GM12878 (cell line): ENCODE results near the gene TBXAS1.

Experiments
- FOXK2 ChIP-seq: fragments of 450-650 bp; IDR thresholded peaks from 2 replicates; pipeline ENCODE4 v1.6.1; 2017; ENCODE audit warnings: mild to moderate bottlenecking, moderate library complexity
- GABPA ChIP-seq: IDR thresholded peaks from 2 replicates; pipeline ENCODE4 v1.6.1; 2014; ENCODE audit warnings: antibody characterized with exemption, low read depth, mild to moderate bottlenecking, inconsistent platforms
- HDAC2 ChIP-seq: fragments of 200-600 bp; sonication (generic); IDR thresholded peaks from 2 replicates; pipeline ENCODE4 v1.6.1; 2017
- KDM1A ChIP-seq: fragments of 200-600 bp; sonication (generic); IDR thresholded peaks from 2 replicates; pipeline ENCODE4 v1.6.1; 2016; ENCODE audit warnings: borderline replicate concordance
- PML ChIP-seq: IDR thresholded peaks from 2 replicates; pipeline ENCODE4 v1.6.1; 2012; ENCODE audit warnings: low read length, inconsistent platforms
- POLR2A ChIP-seq: IDR thresholded peaks from 2 replicates; pipeline ENCODE4 v1.6.1; 2011; ENCODE audit warnings: low read depth, mild to moderate bottlenecking, low read length
- SMC3 ChIP-seq: IDR thresholded peaks from 2 replicates; pipeline ENCODE4 v1.6.1; 2011; ENCODE audit warnings: low read length, improper control_type of control experiment, borderline replicate concordance
- TAF1 ChIP-seq: IDR thresholded peaks from 2 replicates; pipeline ENCODE4 v1.6.1; 2011; ENCODE audit warnings: mild to moderate bottlenecking, low read depth, low read length, borderline replicate concordance
- TF ChIP-seq, protein P1 (sequence below), 3 experiments: IDR thresholded peaks in 2 of 3; conservative IDR thresholded peaks in 1 of 3; 2 replicates each; pipeline ENCODE4 v1.5.1; 2011; ENCODE audit warnings: low read depth in 3 of 3, low read length in 3 of 3, mild to moderate bottlenecking in 3 of 3, control low read depth in 2 of 3, moderate library complexity in 2 of 3, inconsistent platforms in 1 of 3, mixed read lengths in 1 of 3; ENCODE audit not compliant: control insufficient read depth in 2 of 3, insufficient read depth in 1 of 3; ENCODE audit errors: extremely low read depth in 1 of 3
- TF ChIP-seq, protein P2 (sequence below): fragments of 450-650 bp; IDR thresholded peaks from 2 replicates; pipeline ENCODE4 v1.6.1; 2017; ENCODE audit warnings: mild to moderate bottlenecking
- TF ChIP-seq, protein P3 (sequence below): IDR thresholded peaks from 2 replicates; pipeline ENCODE4 v1.6.1; 2012; ENCODE audit warnings: mild to moderate bottlenecking, low read depth, low read length
- TF ChIP-seq, protein P4 (sequence below): IDR thresholded peaks from 2 replicates; pipeline ENCODE4 v1.6.1; 2012; ENCODE audit warnings: low read depth, low read length, improper control_type of control experiment

DNA sequence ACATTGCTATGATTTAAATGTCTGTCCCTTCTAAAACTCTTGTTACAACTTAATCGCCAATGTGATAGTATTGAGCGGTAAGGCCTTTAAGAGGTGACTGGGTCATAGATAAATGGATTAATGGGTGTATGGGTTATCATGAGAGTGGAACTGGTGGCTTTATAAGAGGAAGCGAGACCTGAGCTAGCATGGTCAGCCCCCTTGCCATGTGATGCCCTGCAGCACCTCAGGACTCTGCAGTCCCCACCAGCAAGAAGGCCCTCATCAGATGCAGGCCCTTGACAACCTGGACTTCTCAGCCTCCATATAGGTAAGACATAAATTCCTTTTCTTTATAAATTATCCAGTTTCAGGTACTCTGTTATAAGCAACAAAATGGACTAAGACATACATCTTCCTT lies 218.1 kb downstream of the TBXAS1 start:
- no peak for TF ChIP-seq TAF1
- TF ChIP-seq, protein P1, sequence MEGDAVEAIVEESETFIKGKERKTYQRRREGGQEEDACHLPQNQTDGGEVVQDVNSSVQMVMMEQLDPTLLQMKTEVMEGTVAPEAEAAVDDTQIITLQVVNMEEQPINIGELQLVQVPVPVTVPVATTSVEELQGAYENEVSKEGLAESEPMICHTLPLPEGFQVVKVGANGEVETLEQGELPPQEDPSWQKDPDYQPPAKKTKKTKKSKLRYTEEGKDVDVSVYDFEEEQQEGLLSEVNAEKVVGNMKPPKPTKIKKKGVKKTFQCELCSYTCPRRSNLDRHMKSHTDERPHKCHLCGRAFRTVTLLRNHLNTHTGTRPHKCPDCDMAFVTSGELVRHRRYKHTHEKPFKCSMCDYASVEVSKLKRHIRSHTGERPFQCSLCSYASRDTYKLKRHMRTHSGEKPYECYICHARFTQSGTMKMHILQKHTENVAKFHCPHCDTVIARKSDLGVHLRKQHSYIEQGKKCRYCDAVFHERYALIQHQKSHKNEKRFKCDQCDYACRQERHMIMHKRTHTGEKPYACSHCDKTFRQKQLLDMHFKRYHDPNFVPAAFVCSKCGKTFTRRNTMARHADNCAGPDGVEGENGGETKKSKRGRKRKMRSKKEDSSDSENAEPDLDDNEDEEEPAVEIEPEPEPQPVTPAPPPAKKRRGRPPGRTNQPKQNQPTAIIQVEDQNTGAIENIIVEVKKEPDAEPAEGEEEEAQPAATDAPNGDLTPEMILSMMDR (IDR thresholded peaks at IDR 0.05 in 2 of 3, conservative IDR thresholded peaks at IDR 0.05 in 1 of 3; ENCODE audit: control insufficient read depth in 2 of 3, extremely low read depth in 1 of 3, insufficient read depth in 1 of 3, low read depth in 3 of 3, low read length in 3 of 3) = no peak
- TF ChIP-seq, protein P2, sequence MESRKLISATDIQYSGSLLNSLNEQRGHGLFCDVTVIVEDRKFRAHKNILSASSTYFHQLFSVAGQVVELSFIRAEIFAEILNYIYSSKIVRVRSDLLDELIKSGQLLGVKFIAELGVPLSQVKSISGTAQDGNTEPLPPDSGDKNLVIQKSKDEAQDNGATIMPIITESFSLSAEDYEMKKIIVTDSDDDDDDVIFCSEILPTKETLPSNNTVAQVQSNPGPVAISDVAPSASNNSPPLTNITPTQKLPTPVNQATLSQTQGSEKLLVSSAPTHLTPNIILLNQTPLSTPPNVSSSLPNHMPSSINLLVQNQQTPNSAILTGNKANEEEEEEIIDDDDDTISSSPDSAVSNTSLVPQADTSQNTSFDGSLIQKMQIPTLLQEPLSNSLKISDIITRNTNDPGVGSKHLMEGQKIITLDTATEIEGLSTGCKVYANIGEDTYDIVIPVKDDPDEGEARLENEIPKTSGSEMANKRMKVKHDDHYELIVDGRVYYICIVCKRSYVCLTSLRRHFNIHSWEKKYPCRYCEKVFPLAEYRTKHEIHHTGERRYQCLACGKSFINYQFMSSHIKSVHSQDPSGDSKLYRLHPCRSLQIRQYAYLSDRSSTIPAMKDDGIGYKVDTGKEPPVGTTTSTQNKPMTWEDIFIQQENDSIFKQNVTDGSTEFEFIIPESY = no peak
- no peak for TF ChIP-seq FOXK2
- no peak for TF ChIP-seq KDM1A
- TF ChIP-seq GABPA = no peak
- no peak for TF ChIP-seq SMC3
- TF ChIP-seq HDAC2 = no peak
- no peak for TF ChIP-seq POLR2A
- TF ChIP-seq, protein P3, sequence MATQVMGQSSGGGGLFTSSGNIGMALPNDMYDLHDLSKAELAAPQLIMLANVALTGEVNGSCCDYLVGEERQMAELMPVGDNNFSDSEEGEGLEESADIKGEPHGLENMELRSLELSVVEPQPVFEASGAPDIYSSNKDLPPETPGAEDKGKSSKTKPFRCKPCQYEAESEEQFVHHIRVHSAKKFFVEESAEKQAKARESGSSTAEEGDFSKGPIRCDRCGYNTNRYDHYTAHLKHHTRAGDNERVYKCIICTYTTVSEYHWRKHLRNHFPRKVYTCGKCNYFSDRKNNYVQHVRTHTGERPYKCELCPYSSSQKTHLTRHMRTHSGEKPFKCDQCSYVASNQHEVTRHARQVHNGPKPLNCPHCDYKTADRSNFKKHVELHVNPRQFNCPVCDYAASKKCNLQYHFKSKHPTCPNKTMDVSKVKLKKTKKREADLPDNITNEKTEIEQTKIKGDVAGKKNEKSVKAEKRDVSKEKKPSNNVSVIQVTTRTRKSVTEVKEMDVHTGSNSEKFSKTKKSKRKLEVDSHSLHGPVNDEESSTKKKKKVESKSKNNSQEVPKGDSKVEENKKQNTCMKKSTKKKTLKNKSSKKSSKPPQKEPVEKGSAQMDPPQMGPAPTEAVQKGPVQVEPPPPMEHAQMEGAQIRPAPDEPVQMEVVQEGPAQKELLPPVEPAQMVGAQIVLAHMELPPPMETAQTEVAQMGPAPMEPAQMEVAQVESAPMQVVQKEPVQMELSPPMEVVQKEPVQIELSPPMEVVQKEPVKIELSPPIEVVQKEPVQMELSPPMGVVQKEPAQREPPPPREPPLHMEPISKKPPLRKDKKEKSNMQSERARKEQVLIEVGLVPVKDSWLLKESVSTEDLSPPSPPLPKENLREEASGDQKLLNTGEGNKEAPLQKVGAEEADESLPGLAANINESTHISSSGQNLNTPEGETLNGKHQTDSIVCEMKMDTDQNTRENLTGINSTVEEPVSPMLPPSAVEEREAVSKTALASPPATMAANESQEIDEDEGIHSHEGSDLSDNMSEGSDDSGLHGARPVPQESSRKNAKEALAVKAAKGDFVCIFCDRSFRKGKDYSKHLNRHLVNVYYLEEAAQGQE = no peak
- TF ChIP-seq PML = no peak
- TF ChIP-seq, protein P4, sequence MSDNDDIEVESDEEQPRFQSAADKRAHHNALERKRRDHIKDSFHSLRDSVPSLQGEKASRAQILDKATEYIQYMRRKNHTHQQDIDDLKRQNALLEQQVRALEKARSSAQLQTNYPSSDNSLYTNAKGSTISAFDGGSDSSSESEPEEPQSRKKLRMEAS = no peak
